Measurements from ENCODE around the gene LYST.

DNA sequence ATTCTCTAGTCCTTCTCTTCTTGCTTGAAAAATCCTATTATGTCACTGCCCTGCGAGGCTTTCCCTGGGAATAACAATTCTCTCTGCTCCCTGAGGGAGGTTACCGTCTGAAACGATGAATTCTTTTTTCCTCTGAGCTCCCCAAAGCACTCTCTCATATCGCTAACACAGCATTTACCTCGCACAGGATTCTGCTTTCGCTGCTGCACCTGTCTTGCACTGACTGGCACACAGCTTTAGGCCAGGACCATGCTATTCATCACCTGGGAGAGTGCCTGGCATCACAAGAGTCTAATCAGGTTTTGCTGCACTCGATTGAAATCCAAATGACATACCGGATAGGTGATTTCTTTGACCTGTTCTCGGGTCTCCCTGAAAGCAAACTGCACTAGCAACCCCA lies 164.3 kb downstream of the LYST start:
- no peak for TF ChIP-seq JUND (IDR thresholded peaks at IDR 0.05)
- TF ChIP-seq, protein P1, sequence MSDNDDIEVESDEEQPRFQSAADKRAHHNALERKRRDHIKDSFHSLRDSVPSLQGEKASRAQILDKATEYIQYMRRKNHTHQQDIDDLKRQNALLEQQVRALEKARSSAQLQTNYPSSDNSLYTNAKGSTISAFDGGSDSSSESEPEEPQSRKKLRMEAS (IDR thresholded peaks at IDR 0.05; ENCODE audit: low read depth): no peak
- TF ChIP-seq, protein P2, sequence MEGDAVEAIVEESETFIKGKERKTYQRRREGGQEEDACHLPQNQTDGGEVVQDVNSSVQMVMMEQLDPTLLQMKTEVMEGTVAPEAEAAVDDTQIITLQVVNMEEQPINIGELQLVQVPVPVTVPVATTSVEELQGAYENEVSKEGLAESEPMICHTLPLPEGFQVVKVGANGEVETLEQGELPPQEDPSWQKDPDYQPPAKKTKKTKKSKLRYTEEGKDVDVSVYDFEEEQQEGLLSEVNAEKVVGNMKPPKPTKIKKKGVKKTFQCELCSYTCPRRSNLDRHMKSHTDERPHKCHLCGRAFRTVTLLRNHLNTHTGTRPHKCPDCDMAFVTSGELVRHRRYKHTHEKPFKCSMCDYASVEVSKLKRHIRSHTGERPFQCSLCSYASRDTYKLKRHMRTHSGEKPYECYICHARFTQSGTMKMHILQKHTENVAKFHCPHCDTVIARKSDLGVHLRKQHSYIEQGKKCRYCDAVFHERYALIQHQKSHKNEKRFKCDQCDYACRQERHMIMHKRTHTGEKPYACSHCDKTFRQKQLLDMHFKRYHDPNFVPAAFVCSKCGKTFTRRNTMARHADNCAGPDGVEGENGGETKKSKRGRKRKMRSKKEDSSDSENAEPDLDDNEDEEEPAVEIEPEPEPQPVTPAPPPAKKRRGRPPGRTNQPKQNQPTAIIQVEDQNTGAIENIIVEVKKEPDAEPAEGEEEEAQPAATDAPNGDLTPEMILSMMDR (IDR thresholded peaks at IDR 0.05): no peak
- TF ChIP-seq NRF1 (IDR thresholded peaks at IDR 0.05; ENCODE audit: low read depth, low read length): no peak
- TF ChIP-seq, protein P3, sequence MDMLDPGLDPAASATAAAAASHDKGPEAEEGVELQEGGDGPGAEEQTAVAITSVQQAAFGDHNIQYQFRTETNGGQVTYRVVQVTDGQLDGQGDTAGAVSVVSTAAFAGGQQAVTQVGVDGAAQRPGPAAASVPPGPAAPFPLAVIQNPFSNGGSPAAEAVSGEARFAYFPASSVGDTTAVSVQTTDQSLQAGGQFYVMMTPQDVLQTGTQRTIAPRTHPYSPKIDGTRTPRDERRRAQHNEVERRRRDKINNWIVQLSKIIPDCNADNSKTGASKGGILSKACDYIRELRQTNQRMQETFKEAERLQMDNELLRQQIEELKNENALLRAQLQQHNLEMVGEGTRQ (IDR thresholded peaks at IDR 0.05; ENCODE audit: borderline replicate concordance, low read depth, low read length): no peak
- TF ChIP-seq GABPA (IDR thresholded peaks at IDR 0.05; ENCODE audit: low read depth): no peak
- no peak for TF ChIP-seq EP300 (IDR thresholded peaks at IDR 0.05; ENCODE audit: borderline replicate concordance in 1 of 2, low read depth in 1 of 2, low read length in 1 of 2)
- TF ChIP-seq, protein P4, sequence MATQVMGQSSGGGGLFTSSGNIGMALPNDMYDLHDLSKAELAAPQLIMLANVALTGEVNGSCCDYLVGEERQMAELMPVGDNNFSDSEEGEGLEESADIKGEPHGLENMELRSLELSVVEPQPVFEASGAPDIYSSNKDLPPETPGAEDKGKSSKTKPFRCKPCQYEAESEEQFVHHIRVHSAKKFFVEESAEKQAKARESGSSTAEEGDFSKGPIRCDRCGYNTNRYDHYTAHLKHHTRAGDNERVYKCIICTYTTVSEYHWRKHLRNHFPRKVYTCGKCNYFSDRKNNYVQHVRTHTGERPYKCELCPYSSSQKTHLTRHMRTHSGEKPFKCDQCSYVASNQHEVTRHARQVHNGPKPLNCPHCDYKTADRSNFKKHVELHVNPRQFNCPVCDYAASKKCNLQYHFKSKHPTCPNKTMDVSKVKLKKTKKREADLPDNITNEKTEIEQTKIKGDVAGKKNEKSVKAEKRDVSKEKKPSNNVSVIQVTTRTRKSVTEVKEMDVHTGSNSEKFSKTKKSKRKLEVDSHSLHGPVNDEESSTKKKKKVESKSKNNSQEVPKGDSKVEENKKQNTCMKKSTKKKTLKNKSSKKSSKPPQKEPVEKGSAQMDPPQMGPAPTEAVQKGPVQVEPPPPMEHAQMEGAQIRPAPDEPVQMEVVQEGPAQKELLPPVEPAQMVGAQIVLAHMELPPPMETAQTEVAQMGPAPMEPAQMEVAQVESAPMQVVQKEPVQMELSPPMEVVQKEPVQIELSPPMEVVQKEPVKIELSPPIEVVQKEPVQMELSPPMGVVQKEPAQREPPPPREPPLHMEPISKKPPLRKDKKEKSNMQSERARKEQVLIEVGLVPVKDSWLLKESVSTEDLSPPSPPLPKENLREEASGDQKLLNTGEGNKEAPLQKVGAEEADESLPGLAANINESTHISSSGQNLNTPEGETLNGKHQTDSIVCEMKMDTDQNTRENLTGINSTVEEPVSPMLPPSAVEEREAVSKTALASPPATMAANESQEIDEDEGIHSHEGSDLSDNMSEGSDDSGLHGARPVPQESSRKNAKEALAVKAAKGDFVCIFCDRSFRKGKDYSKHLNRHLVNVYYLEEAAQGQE (IDR thresholded peaks at IDR 0.05; ENCODE audit: low read depth, low read length): no peak
- no peak for TF ChIP-seq RFX5 (IDR thresholded peaks at IDR 0.05; ENCODE audit: low read length)
- TF ChIP-seq TAF1 (IDR thresholded peaks at IDR 0.05; ENCODE audit: borderline replicate concordance, low read depth, low read length): no peak
- no peak for TF ChIP-seq RAD21 (IDR thresholded peaks at IDR 0.05; ENCODE audit: low read length)
- no peak for TF ChIP-seq RCOR1 (IDR thresholded peaks at IDR 0.05; ENCODE audit: low read length)
- TF ChIP-seq NFIC (IDR thresholded peaks at IDR 0.05; ENCODE audit: borderline replicate concordance): no peak
- no peak for TF ChIP-seq POLR2AphosphoS5 (IDR thresholded peaks at IDR 0.05; ENCODE audit: low read depth, low read length)
